ENCODE data around the gene CCL1.

DNA sequence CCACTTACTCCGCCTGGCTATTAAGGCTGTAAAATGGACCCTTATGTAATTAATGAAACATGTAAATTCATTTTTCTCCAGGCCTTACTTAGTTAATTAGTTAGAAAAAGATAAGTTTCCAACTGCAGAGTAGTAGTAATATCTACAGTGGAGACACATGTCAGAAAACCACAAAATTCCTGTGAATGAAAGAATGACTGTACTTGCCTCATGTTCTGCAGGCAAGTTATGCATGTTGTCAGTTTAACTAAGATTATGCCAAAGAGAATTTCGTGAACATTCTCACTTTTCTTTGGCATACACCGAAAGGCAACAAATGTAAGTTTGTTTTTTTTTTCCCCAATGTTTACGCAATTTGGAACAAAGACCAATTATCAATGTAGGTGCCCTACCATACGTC lies 16.8 kb upstream of the CCL1 start:
- TF ChIP-seq, protein P1, sequence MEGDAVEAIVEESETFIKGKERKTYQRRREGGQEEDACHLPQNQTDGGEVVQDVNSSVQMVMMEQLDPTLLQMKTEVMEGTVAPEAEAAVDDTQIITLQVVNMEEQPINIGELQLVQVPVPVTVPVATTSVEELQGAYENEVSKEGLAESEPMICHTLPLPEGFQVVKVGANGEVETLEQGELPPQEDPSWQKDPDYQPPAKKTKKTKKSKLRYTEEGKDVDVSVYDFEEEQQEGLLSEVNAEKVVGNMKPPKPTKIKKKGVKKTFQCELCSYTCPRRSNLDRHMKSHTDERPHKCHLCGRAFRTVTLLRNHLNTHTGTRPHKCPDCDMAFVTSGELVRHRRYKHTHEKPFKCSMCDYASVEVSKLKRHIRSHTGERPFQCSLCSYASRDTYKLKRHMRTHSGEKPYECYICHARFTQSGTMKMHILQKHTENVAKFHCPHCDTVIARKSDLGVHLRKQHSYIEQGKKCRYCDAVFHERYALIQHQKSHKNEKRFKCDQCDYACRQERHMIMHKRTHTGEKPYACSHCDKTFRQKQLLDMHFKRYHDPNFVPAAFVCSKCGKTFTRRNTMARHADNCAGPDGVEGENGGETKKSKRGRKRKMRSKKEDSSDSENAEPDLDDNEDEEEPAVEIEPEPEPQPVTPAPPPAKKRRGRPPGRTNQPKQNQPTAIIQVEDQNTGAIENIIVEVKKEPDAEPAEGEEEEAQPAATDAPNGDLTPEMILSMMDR (IDR thresholded peaks at IDR 0.05) = no peak
- no peak for TF ChIP-seq POLR2AphosphoS5 (IDR thresholded peaks at IDR 0.05)
